ENCODE measurements around the gene TRIP12.

Gene TRIP12

GRCh38 chr2:229715895-229716507 is 205.8 kb downstream of the TRIP12 start:
- DNase-seq (ENCODE audit: low spot score), result no peak
- TF ChIP-seq CTCF (IDR thresholded peaks at IDR 0.05; ENCODE audit: extremely low read depth, insufficient read depth, missing control alignments), result peak; percentile 35
- in situ Hi-C loops (cut with MboI; ENCODE audit: low pct_unique_long_range_greater_than_20kb, low sequenced_read_pairs, unreplicated experiment), result no loop called here

- DNase-seq (ENCODE audit: low spot score), result peak; percentile 69
- in situ Hi-C loops (cut with MboI; ENCODE audit: low pct_unique_long_range_greater_than_20kb, low sequenced_read_pairs, unreplicated experiment), result no loop called here
- TF ChIP-seq CTCF (IDR thresholded peaks at IDR 0.05; ENCODE audit: extremely low read depth, insufficient read depth, missing control alignments), result no peak
Observed at GRCh38 chr2:229714736-229715541, 206.9 kb downstream of the TRIP12 start.

- no peak for TF ChIP-seq CTCF (IDR thresholded peaks at IDR 0.05; ENCODE audit: extremely low read depth, insufficient read depth, missing control alignments)
- in situ Hi-C loops (cut with MboI; ENCODE audit: low pct_unique_long_range_greater_than_20kb, low sequenced_read_pairs, unreplicated experiment), result no loop called here
- DNase-seq (ENCODE audit: low spot score), result peak; percentile 88
Observed at GRCh38 chr2:229714080-229714735, 207.6 kb downstream of the TRIP12 start, which contains the start of gene DNER. Gene DNER, minus strand, starts transcription at chr2:229714555. Its CDS starts 132 bp downstream, at chr2:229714423.
